Left colon (tissue), 2 donors: ENCODE data around the gene SHROOM3. TPM values are rescaled to one million over a fixed set of nuclear protein-coding genes. Genes with fewer than 3 reads are reported as not detected.

ENCODE experiments used
- ATAC-seq: fragments of 200-7000 bp; cut with Tn5 transposase; one replicate; pipeline ENCODE4 v1.9.1; 2020; ENCODE audit warnings: mild to moderate bottlenecking, moderate library complexity
- DNase-seq, 2 donors: peaks; one replicate each; pipeline ENCODE4 v3.0.0-alpha.2; 2020
- intact Hi-C, 2 donors: fragments of 100-400 bp; cut with DNase I in 1 of 2; cut with micrococcal nuclease in 1 of 2; formaldehyde crosslinking; loops; one replicate each; pipeline versions ENCODE4 v1.11.2 to v1.14.0; 2022; cut with DNase I, micrococcal nuclease
- total RNA-seq, 2 donors: library from RNA; stranded (reverse); fragmentation: NEBNext Ultra II Directional; extraction: Animal tissue kit (Norgen Biotek cat#: 25700); gene quantifications; one replicate each; pipeline ENCODE4 v1.2.1, GENCODE V29; 2021
- donor health status: DM: no; HTN: no; CAD: no.
- donor health status: DM: yes; HTN: yes; CAD: no.

Gene SHROOM3
- total RNA-seq, 2 donors from 2014 or later, result 158 to 248 TPM

GRCh38 chr4:76787898-76788297 is 352.9 kb downstream of the SHROOM3 start:
- intact Hi-C loops, result no loop called here
- ATAC-seq (peak; percentile 17), DNase-seq (no peak)

- intact Hi-C loops, result no loop called here
These were observed 355.3 kb downstream of the SHROOM3 start for GRCh38 chr4:76790377-76790776.

DNA sequence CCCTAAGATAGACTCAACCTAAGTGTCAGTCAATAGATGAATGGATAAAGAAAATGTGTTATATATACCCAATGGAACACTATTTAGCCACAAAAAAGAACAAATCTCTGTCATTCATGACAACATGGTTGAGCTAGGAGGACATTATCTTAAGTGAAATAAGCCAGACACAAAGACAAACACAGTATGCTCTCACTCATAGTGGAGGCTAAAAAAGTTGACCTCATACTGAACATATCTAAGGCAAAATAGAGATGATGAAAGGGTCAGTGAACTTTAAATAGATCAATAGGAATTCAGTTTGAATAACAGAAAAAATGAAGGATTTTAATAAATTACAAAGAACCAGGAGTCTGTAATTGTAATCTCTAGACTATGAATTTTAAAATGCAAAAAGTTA is 356.4 kb downstream of the SHROOM3 start:
- no peak for ATAC-seq
- intact Hi-C loops, result no loop called here
- DNase-seq, result no peak

More at GRCh38 chr4:76790377-76790776, 355.3 kb downstream of the SHROOM3 start:
- DNase-seq (no peak), ATAC-seq (no peak)

DNA sequence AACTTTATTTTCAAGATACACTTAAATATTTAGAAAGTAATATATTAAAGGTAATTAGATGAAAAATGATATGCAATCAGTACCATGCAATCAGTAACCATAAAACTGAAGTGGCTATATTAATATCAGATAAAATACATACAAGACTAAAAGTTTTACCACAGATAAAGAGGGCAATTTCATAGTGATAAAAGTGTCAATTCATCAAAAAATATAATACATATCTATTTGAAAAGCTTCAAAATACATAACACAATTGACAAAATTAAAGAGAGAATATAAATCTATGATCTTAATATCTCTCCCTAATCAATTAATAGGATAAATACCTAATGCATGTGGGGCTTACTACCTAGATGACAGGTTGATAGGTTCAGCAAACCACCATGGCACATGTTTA is 357.4 kb downstream of the SHROOM3 start:
- ATAC-seq, result no peak
- intact Hi-C loops, result no loop called here
- no peak for DNase-seq

DNA sequence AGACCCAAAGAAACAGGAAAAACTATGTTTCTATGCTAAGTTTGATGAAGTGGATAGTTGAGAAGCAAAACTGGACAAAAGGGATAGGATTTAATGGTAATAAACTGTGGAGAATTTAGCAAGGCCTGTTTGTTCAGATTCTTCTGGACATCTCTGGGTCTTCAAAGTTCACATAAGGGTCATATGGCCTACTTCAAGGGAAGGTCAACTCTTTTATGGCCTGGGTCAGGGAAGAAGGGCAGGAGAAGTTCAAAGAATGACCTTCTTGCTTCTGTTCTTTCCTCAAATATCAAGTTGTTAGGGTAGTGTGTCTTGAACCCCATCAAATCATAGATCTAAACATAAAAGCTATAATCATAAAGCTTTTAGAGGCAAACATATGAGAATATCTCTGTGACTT is 360.2 kb downstream of the SHROOM3 start:
- intact Hi-C loops, result no loop called here
- ATAC-seq, result no peak
- no peak for DNase-seq

DNA sequence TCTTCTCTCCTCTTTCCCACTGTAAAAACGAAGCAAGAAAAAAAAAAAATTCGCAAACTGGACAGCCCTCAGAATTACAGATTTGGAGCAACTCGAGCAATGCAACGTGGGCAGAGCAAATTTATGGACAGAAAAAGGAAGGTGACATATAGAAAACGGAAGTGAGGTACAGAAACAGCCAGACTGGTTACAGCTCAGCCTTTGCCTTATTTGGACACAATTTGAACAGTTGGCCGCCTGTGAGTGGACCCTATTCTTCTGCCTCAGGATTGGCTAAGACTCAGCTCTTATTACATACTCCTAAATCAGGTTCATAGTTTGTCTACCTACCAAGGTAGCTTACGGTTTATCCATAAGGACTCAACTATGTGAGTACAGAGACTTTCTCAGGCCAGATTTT is 364.1 kb downstream of the SHROOM3 start:
- ATAC-seq (no peak), DNase-seq (no peak)
- intact Hi-C loops, result no loop called here

DNA sequence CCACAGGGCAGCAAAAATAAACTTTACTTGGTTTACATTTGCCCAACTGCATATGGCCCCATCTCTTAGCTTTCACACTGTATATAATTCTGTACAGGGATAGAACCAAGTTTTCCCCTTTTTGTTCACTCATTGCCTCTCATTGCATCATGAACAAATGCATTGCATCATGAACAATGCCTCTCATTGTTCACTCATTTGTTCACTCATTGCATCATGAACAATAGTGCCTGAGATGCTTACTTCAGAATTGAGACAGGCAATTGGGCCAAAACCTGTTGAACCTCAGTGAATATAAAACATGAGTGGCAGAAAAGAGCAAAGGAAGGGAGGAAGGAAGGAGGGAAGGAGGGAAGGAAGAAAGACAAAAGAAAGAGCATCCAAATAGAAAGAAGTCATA is 364.7 kb downstream of the SHROOM3 start:
- intact Hi-C loops, result no loop called here
- DNase-seq (no peak), ATAC-seq (no peak)

- DNase-seq (no peak), ATAC-seq (no peak)
- intact Hi-C loops, result no loop called here
These were observed 365.9 kb downstream of the SHROOM3 start for GRCh38 chr4:76800902-76801301.

DNA sequence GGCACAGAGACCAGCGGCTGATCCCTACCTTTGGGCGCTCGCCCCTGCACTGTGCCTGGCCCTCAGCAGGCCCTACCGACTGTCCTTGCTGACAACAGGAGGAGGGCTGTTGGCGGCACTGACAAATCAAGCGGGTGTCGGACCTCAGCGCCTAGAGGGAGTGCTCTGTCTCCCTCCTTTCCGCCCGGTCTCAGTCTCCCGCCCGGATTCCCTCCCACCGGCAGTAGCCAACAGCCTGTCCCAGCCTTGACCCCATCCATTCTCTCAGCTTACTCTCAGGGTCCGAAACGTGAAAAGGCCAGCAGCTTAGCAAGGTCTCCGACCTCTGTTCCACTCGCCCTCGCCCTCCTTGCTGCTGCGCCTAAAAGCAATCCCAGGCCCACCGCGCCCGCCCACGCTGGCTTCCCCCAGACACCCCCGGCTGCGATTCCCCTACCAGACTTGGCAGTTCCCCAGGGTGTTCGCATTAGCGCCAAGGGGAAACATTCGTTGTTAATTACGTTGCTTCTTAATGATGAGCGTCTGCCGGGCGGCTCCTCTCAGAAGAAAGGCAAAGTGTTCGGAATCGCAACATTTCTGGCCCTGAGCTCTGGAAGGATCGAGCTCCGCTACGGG is 366.7 kb downstream of the SHROOM3 start:
- ATAC-seq, result no peak

DNA sequence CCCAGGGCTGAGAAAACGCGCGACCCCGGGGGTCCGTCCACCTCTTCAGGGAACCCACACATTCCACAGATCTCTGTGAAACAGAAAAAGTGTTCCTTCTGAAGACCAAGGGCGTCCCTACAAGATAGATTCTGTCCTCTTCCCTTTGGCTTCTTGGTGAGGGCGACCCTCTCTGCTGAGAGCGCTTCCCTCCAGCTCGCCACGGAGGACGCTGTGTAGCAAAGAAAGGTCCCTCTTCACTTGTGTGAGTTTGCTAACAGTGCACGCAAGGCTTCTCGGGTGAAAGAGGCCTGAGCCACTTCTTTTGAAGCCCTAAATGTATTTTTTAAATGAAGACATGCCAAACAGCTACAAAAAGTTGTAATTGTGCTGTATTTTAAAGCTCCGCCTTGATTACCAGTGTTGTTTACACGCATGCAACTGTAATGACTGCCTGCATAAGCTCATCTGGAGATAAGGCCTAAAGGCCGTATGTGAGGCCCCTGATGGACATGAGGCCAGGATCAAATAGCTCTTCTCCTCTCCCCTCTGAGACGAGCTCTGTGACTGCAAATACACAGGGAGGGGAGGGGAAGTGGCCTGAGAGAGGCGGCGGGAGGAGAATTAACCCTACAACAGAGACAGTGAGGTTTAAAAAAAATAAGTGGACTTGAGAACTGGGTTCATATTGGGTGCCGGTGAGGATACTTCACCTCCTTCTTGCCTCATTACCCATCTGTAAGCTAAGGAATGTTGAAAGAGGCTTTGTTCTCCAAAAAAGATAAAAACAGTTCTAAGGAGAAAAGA is 367.4 kb downstream of the SHROOM3 start:
- intact Hi-C loops, result no loop called here
- ATAC-seq (no peak), DNase-seq (no peak)

More for the DNA sequence above, 366.7 kb downstream of the SHROOM3 start:
- DNase-seq, result no peak
- intact Hi-C loops, result no loop called here

DNA sequence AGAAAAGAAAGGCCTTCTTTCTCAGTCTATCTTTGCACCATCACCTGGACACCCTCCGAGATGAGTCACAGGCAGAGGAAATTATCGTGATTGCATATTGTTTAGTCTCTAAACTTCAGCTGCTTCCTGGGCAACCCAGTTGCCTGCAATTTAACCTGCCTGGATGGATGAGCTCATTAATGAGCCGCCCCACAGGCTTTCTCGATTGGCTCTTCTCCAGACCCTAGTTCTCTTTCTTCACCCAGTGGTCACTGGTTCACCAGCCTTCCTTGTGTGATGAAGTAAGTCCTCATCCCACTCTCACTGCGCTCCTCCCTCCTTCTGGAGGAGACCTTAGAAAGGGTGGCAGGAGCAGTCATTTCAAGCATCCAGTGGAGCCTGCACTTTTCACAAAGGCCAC is 368.5 kb downstream of the SHROOM3 start:
- intact Hi-C loops, result no loop called here
- ATAC-seq, result peak; percentile 55

DNA sequence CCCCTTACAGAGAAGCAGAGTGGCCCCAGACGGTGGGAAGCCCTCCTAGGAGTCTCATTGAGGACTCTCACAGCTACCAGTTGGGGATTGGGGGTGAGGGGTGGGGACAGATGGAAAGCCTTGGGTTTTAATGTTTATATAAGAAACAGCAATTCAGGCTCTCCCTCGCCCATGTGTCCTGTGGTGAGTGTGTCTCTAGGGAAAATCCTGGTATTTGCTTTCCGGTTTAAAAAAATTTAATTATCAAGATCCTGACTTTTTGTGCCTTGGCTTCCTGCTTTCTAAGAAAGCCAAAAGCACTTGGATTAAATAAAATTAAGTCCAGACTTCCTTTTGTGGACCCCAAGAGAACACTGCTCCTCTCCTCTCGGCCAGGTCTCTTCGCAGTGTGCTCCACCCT is 369.1 kb downstream of the SHROOM3 start:
- ATAC-seq (no peak), DNase-seq (no peak)
- intact Hi-C loops, result no loop called here

More for the DNA sequence above, 368.5 kb downstream of the SHROOM3 start:
- DNase-seq, result no peak

DNA sequence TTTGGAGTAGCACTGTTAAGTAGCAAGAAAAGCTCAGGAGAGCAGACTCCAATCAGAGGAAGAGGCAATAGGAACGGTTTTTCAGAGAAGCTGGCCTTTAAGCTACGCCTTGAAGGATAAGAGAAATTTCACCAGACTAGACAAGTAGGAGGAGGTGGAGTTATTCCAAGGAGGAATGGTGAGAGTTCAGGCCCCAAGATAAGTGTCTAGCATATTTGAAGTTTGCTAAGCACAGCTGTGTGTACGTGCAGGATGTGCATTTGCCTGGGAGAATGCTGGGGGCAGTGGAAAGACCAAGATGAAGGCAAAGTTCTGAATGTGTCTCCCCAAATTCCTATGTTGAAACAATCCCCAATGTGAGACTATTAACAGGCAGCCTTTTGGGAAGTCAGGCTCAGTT is 371.3 kb downstream of the SHROOM3 start:
- no peak for DNase-seq
- ATAC-seq, result no peak
- intact Hi-C loops, result no loop called here

GRCh38 chr4:76806757-76807156 is 371.7 kb downstream of the SHROOM3 start:
- ATAC-seq, result no peak
- intact Hi-C loops, result no loop called here
- DNase-seq, result no peak

- ATAC-seq, result no peak
- no peak for DNase-seq
- intact Hi-C loops, result no loop called here
These were observed 374.7 kb downstream of the SHROOM3 start for GRCh38 chr4:76809594-76810305.

DNA sequence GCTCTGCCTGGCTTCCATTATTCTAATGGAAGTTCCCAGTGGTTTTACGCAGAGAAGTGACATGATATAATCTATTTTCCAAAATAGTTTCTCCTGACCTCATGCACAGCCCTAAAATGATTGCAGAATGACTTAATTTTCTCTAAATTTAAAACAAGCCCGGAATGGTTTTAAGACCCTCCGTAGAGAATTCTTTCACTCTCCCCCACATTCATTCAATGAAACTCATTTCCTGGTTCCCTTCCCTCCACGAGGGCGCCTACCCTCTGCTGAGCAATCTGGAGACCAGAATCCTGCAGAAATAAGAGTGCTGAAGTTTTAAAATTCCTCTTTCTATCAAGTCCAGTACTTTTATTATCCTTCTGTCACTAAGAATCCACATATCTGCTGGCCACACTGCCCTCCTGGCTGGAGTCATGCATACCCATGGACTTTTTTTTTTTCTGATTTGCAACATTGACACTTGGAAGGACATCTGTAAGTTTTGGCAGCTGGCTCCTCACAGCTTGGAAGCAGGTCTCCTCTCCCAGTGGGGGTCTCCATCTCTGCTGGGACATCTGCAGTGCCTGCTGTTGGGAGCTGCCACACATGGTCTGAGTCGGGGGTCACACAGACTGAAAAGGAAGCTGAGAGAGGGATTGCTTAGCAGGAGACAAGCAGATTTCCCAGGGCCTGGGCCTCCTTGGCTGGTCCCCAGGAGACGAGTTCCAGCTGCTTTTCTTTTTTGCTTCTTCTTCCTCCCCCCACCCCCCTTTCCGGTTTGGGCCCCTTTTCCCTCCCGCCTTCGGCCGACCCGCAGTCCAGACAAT is 376.8 kb downstream of the SHROOM3 start:
- ATAC-seq, result no peak
- no peak for DNase-seq
- intact Hi-C loops, result no loop called here

GRCh38 chr4:76813070-76813469 is 378.0 kb downstream of the SHROOM3 start:
- ATAC-seq (no peak), DNase-seq (no peak)
- intact Hi-C loops, result no loop called here

- intact Hi-C loops, result no loop called here
These were observed 386.6 kb downstream of the SHROOM3 start for GRCh38 chr4:76821641-76822040.

GRCh38 chr4:76822303-76822702 is 387.3 kb downstream of the SHROOM3 start:
- intact Hi-C loops, result no loop called here
- no peak for ATAC-seq
- DNase-seq, result no peak

More at GRCh38 chr4:76821641-76822040, 386.6 kb downstream of the SHROOM3 start:
- DNase-seq (no peak), ATAC-seq (no peak)
